Prostate gland (tissue), 2 donors: ENCODE data around the gene AGFG1.

Source experiments
- CTCF ChIP-seq, 4 experiments: fragments of 200-600 bp in 2 of 4; fragments of 450-650 bp in 2 of 4; sonication (generic) in 2 of 4; IDR thresholded peaks; 1 replicate in 3 of 4; 2 replicates in 1 of 4; pipeline ENCODE4 v1.5.1; 2016 to 2019; ENCODE audit warnings: antibody characterized with exemption in 4 of 4, mild to moderate bottlenecking in 2 of 4, moderate library complexity in 2 of 4
- POLR2A ChIP-seq: fragments of 450-650 bp; IDR thresholded peaks from one replicate; pipeline ENCODE4 v1.6.1; 2016; ENCODE audit warnings: antibody characterized with exemption, mild to moderate bottlenecking
- POLR2AphosphoS5 ChIP-seq: sonication (generic); formaldehyde crosslinking; IDR thresholded peaks from one replicate; pipeline ENCODE4 v1.6.1; 2017; ENCODE audit warnings: antibody characterized with exemption

DNA sequence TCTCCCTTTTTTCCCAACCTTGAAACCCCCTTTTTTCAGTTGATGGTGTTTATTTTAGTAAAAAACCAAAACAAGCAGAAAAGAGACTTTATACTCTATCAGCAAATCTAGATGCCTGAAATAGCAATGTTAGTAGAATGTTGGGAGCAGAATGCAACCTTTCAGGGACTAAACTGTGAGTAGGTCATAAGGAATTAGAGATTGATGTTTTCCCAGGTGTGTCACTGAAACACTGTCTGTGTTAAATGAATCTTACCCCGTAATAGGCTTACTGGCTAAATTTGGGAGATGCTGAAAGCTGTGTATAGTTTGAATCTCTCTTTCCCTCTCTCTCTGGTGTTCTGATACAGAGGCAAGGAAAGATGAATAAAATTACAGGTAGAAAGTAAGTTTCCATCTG lies 43.8 kb downstream of the AGFG1 start:
- TF ChIP-seq CTCF (IDR thresholded peaks at IDR 0.05), result no peak
- no peak for TF ChIP-seq POLR2A
- no peak for TF ChIP-seq POLR2AphosphoS5
